BE2C (cell line): ENCODE data around the gene ARMC9.

ENCODE experiments used
- DNase-seq: peaks from one replicate; pipeline ENCODE4 v3.0.0-alpha.2; 2020
- H3K27me3 ChIP-seq: fragments of 250-450 bp; sonication (Bioruptor Pico); 2 replicates; pipeline ENCODE4 v1.5.1; 2020; ENCODE audit warnings: mild to moderate bottlenecking
- H3K36me3 ChIP-seq: fragments of 250-450 bp; sonication (Bioruptor Pico); 2 replicates; pipeline ENCODE4 v1.5.1; 2020; ENCODE audit warnings: mild to moderate bottlenecking
- H3K4me1 ChIP-seq: fragments of 250-450 bp; sonication (Bioruptor Pico); 2 replicates; pipeline ENCODE4 v1.5.1; 2020
- H3K4me3 ChIP-seq: 2 replicates; pipeline ENCODE4 v1.5.1; 2011; ENCODE audit warnings: low read depth, low read length
- H3K9me3 ChIP-seq: fragments of 250-450 bp; sonication (Bioruptor Pico); 2 replicates; pipeline ENCODE4 v1.5.1; 2020
- CTCF ChIP-seq: IDR thresholded peaks from 2 replicates; pipeline ENCODE4 v1.5.1; 2012; ENCODE audit warnings: mild to moderate bottlenecking, low read depth, low read length

ARMC9 gene

DNA sequence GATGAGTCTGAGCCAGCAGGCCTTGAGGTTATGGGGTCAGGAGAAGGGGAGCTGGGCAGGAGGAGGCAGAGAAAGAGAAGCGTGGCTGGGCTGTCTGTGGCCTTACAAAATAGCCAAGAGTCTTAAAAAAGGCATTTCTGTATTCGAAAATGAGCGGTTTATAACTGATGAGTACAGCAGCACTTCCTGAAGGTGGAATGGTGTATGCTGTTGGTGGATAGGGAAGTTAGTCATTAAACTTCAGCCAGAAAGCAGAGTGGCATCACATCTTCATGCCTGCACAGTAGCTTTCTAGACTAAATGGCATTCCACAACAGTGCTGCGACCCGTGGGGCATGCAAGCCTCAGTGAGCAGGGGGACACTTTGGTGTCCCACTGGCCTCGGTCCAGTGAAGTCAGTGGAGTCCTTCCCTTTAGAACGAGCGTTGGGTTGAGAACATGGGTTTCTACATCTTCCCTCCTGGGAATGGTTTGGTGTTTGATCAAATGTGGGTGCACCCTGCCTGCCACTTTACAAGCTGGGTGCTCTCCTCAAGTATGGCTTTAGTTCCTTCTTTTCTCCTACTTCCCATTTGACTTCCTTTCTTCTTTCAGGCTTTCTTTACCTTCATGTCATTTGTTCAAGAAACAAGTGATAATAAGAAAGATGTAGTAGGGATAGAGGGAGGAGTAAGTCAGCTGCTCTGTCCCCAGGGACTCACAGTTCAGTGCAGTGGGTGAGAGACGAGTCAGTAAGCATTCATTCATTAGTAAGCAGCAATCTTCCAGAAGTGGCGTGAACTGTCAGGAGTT lies 96.3 kb downstream of the ARMC9 start:
- TF ChIP-seq CTCF = no peak
- no peaks in the 10 kb centered on the region for H3K9me3 ChIP-seq

DNA sequence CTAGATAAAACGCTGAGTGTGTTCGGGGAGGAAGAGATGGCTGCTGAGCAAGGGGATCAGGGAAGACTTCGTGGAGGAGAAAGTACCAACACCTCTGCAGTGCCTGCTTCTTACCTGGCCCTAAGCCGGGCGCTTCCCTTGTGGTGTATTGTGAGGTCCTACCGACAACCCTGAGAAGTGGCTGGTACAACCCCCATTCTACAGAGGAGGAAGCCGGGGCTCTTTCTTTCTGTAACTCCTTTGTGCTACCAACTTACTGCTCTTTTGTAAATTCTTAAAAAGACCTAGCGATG lies 96.9 kb downstream of the ARMC9 start:
- DNase-seq = no peak
- Histone ChIP-seq H3K4me1 (peaks cover 2% of the 10 kb centered on the region; the same call in 1 of the 2 replicates), H3K27me3 (no peaks in the 10 kb centered on the region), H3K9me3 (no peaks in the 10 kb centered on the region), H3K36me3 (peaks cover 14% of the 10 kb centered on the region), H3K4me3 (no peak overlapping the region)
- no peak for TF ChIP-seq CTCF

More for the DNA sequence above, 96.3 kb downstream of the ARMC9 start:
- Histone ChIP-seq H3K36me3 (peaks cover 14% of the 10 kb centered on the region), H3K4me3 (no peak overlapping the region), H3K4me1 (peaks cover 2% of the 10 kb centered on the region; the same call in 1 of the 2 replicates), H3K27me3 (no peaks in the 10 kb centered on the region)
- DNase-seq = no peak

GRCh38 chr2:231296401-231296974 lies 98.1 kb downstream of the ARMC9 start:
- no peaks in the 10 kb centered on the region for H3K9me3 ChIP-seq
- H3K36me3 ChIP-seq = peaks cover 11% of the 10 kb centered on the region
- H3K4me3 ChIP-seq = no peak overlapping the region
- H3K4me1 ChIP-seq = peaks cover 2% of the 10 kb centered on the region; the same call in 1 of the 2 replicates
- TF ChIP-seq CTCF = no peak; the same call in 1 of the 2 replicates
- H3K27me3 ChIP-seq = no peaks in the 10 kb centered on the region
- no peak for DNase-seq

- Histone ChIP-seq H3K27me3 (no peaks in the 10 kb centered on the region), H3K4me3 (no peak overlapping the region), H3K4me1 (peaks cover 2% of the 10 kb centered on the region; the same call in 1 of the 2 replicates), H3K9me3 (no peaks in the 10 kb centered on the region), H3K36me3 (peaks cover 9% of the 10 kb centered on the region)
- DNase-seq = peak; percentile 74
- TF ChIP-seq CTCF = peak; percentile 93
These were observed 98.9 kb downstream of the ARMC9 start for GRCh38 chr2:231297108-231297908.

DNA sequence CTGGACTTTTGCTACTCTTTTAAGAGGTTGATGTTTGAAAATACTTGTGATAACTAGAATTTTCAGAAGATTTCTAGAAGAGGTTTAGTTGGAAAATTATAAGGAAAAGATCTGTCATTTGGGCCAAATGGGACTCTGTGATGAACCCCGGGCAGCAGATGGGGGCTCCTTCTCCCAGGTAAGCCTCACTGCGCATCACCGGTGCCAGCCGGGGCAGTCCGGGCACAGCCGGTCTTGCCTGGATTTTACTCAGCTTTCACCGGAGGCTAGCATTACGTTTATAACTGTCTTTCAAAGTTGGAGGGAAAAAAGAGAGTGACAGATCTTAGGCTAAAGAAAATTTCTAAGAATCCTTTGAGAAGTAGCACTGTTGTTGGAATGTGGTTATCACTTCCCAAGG lies 99.7 kb downstream of the ARMC9 start:
- Histone ChIP-seq H3K9me3 (no peaks in the 10 kb centered on the region), H3K4me3 (no peak overlapping the region), H3K4me1 (peaks cover 2% of the 10 kb centered on the region; the same call in 1 of the 2 replicates), H3K36me3 (0 out of 2 replicates have a peak, but pooled peaks cover 4% of the 10 kb centered on the region), H3K27me3 (no peaks in the 10 kb centered on the region)
- DNase-seq = no peak
- TF ChIP-seq CTCF = no peak
